NCI-H2227 treated with DMSO at 0.1 percent for 48 hours (cell line): ENCODE measurements around the gene ACER3.
A peak's percentile ranks its signal among the peaks of the same experiment; 100 is the strongest.
"Not testable (repeated sequence)": the region's sequence is repeated elsewhere in the genome, so short reads cannot be mapped to it uniquely, and the experiment has no call there.

Source experiments
- DNase-seq: peaks from one replicate; lab custom pipeline; 2025; lab: John Stamatoyannopoulos, UW

The ACER3 gene

DNA sequence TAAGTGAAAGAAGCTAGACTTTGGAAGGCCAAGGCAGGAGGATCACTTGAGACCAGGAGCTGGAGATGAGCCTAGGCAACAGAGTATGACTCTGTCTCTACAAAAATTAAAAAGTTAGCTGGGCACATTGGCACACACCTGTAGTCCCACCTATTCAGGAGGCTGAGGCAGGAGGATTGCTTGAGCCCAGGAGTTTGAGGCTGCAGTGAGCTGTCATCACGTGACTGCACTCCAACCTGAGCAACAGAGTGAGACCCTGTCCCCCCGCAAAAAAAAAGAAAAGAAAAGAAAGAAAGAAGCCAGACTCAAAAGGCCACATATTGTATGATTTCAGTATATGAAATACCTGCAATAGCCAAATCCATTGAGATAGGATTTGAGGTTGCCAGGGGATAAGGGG lies 198.2 kb downstream of the ACER3 start:
- DNase-seq, result no peak

DNA sequence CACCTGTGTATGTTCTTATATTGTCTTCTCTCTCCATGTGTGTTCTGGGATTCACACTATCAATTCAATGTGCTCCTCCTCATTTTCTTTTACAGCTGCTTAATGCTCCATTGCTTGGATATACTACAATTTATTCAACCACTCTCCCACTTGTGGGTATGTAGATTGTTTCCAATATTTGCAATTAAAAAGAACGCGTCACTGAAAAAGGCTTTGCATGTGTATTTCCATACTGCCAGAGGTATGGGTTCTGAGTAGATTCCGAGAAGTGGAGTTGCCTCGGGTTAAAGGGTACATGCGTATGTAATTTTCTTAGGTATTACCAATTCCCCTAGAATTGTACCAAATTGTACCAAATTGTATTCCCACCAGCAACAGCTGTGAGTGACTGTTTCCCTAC lies 199.1 kb downstream of the ACER3 start:
- no peak for DNase-seq

GRCh38 chr11:77060234-77060633 lies 199.5 kb downstream of the ACER3 start:
- DNase-seq, result no peak

DNA sequence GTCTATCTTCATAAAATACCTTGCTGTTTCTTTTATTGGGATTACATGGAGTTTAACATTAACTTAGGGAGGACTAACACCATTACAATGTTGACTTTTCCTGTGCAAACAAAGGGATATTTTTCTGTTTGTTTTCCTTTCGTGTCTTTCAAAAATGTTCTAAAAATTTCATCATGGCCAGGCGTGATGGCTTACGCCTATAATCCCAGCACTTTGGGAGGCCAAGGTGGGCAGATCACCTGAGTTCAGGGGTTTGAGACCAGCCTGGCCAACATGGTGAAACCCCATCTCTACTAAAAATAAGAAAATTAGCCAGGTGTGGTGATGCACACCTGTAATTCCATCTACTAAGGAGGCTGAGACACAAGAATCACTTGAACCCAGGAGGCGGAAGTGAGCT lies 200.5 kb downstream of the ACER3 start:
- not testable (repeated sequence) for DNase-seq

DNA sequence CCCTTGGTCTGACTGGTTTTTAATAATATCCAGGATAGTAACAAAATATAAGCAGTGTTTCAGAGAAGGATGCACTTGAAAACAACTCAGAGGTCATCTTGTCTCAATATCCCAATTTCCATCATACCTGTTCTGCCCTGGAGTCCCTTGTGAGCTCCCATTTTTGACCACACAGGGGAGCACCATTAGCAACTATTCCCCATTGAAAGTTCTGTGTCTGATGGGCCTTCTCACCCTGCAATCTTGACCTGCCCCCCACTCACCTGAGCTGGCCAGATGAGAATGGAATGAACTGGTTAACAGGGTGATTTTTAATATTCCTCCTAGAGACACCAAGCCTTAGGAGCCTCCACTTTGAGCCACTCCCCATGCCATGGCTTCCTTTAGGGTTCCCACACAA lies 202.2 kb downstream of the ACER3 start:
- DNase-seq, result no peak

DNA sequence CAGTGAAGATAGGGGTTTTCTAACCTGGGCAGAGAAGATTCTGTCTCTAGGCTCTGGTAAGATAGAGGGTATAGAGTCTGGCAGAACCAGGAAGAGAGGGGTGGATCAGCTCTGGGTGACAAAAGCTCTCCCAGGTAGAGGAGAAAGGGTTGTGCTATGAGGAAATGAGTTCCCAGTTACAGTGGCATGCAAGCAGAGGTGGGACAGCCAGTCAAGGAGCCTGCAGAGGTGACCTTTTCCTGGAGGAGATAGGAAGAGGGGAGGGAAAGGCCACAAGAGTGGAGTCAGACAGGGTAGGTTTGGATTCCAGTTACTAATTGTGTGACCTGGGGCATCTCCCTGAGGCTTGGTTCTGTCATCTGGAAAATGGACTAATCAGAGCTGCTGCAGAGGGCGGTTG lies 202.7 kb downstream of the ACER3 start:
- DNase-seq, result no peak

DNA sequence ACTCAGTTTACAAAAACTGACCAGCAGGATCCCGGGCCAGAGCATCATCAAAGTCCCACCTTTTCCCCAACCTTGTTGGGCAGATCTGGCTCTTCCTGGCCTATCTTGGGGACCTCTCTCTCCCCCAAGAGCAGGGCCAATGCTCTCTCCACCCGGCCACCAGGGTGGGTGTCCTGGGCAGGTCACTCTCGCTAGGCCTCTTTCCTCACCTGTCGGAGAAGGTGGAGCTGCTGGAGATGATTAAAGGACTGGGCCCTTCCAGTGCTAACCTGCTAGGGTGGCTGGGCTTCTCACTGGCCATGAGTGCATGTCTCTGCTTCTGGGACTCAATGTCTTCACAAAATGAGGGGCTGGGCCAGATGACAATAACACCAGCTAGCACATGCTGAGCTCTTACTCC lies 203.1 kb downstream of the ACER3 start:
- DNase-seq, result no peak

- DNase-seq, result no peak
Measured at GRCh38 chr11:77064648-77065217, 204.0 kb downstream of the ACER3 start.

DNA sequence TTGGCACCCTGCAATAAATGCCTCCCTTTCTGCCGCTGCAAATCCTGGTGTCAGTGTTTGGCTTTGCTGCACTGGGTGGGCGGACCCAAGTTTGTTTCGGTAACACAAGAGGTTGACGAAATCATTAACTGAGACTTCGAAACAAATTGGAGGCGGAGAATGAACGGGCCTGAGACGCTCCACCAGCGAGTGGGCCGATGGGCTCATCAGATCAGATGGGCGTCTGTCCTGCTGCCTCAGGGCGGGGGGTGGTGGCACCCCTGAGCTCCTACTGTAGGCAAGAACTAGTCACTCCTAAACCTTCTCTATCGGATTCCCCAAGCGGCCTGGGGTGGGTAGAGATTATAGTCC lies 205.1 kb downstream of the ACER3 start:
- peak; percentile 26 for DNase-seq

DNA sequence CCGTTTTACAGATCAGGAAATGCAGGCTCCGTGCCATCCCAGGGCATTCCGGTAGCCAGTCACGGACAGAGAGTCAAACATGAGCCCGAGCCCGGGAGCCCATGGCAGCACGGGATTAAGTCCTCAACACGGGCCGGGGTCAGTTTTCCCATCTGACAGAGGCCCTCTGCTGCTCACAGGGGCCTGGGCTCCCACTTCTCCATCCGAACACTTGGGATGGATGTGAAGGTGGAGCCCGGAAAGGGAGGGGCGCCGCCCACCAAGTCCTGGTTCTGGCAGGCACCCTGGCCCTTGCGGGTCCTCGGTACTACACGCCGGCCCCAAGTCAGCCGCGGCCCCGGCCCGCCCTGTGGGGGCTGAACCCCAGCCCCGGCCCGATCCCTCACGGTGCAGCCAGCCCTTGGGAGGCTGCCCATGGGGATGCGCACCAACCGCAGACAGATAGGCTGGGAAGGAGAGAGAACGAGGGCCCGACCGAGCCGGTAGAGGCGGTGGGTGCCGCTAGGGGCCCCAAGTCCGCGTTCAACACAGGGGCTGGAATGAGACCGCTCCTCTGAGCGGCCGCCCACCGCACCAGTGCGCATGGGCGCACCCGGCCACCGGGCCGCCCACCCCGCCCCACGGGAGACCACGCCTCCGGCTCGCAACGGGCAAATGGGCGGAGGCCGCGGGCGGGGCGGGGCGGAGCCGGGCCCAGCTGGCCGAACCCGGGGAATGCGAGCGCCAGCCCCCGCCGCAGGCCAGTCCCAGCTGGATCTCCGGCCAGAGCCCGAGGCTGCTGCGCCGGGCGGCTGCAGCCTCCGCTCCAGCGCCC lies 205.7 kb downstream of the ACER3 start, which contains the start of gene CAPN5:
Gene CAPN5 (plus strand): TSS at position 743 of the 814 bp plus-strand sequence. CDS start 17,916 bp downstream, outside the sequence.
- DNase-seq, result peak; percentile 91

GRCh38 chr11:77067861-77068443 lies 207.2 kb downstream of the ACER3 start:
- DNase-seq, result no peak

GRCh38 chr11:77068457-77069335 lies 208.0 kb downstream of the ACER3 start:
- DNase-seq, result no peak

- no peak for DNase-seq
Measured at GRCh38 chr11:77069336-77069968, 208.7 kb downstream of the ACER3 start.

- no peak for DNase-seq
Measured at GRCh38 chr11:77069969-77070582, 209.4 kb downstream of the ACER3 start.

DNA sequence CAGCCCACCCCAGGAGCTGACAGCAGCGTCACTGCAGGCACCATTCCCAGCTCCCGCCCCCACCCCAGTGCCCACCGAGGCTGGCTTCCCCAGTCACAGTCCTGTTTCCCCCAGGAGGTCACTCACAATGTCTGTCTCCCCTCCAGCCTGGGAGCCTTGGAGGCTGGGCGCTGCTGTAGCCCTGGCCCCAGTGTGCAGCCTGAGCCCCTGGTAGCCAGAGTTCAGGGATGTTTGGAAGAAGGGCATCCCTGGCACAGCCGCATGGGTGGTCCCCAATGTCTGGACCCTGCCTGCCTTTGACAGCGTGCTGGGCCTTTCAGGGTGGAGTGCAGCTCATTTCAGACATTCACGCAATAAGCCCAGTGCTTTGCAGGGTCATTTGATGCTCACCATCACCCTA lies 210.4 kb downstream of the ACER3 start:
- DNase-seq, result no peak

DNA sequence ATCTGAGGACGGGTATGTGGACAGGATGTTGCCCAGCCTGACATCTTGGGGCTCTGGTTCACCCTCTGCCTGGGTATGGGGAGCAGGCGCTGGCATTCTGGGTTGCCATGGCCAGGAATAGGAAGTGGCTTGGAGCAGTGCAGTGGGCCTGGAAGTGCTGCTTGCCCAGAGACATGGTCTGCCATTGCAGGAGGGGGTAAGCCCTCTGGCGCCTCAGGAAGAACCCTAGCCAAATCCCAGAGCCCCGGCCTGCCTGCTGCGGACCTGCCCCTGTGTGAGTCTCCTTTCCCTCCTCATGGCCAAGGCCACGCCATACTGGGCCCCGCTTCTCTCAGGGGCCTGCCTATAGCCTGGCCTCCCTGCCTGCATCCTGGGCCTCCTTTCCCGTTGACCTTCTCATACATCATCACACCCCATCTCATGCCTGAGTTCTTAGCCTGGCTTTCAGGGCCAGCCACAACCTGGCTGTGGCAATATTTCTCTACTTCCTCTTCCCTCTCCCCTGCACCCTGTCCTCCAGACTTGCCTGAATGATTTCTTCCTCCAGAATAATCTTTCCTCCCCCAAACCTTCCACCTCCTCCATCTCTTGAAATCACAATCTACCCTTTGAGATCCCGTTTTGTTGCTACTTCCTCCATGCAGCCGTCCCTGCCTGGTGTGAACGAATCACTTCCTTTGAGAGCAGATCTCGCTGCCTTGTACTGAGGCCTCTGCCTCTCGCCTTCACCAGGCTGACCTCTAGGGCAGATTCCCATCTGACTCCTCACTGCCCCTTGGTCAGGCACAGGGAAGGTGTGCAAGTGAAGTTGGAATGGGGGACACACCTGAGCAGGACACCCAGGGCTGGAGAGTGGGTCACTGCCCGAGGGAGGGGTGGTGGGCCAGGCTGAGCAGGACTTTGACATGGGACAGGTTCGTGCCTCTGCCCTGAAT lies 211.2 kb downstream of the ACER3 start:
- no peak for DNase-seq

DNA sequence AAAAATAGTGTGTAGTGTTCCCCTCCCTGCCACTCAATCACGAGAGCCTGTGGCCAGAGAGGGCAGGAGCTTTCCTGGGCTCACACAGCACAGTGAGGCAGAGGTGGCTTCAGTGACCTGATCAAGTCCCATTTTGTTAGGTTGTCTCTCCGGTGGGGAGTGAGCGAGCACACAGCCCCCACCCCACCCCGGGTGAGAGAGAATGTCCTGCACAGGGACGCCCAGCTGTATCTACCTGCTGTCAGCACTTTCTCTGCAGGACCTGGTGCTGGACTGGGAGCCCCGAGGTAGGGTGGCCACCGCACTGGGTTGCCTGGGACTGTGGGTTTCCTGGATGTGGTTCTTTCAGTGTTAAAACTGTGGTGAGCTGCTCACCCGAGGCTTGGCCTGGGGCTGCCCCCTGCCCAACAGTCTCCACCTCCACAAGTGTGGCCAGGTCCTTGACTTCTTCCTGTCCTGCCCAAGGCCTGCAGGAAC lies 212.2 kb downstream of the ACER3 start:
- no peak for DNase-seq

DNA sequence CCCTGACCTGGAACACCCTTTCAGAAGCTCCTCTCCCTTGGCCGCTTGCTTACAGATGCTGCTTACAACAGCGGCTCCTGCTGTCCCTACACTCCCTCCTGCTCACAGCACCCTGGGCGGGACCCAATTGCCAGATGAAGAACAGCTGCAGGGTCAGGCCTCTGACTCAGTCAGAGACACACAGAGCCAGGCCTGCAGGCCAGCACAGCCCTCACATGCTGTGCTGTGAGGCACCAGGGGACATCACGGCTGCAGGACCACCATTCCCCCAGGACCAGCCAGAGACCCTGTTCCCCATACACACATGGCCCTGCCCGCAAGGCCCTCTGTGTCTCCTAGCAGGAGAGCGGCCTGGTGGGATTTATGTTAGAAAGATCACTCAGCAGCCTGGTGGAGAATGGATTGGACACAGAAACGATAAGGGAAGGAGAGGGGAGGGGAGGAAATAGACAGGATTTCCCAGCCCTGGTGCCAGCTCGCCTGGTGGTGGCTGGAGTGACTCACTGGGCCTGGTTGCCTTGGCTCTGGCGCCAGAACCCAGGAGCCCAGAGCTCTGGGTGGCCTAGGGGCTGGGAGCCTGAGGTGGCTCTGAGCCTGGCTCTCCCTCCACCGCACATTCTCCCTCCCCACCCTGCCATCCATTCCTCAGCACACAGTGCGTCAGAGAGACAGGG lies 212.7 kb downstream of the ACER3 start:
- DNase-seq, result no peak

DNA sequence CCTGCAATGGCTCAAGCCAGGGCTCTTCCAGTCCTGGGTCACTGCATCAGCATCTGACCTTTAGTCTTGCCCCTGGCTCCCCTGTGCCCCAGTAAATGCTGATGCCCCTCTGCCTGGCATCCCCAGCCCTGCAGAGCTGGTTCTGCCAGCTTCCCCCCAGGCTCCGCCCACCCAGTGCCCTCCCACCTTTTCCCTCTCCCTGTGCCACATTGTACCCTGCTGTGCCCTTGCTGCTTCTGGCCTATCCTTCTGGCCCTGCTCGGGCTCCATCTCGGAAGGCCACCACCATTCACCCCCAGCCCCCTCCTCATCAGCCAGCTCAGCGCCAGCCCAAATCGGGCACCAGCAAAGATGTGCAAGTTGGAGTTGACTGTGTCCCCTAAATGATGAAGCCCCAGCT lies 213.5 kb downstream of the ACER3 start:
- DNase-seq, result no peak
